ENCODE measurements around the gene TSEN54.

The TSEN54 gene

GRCh38 chr17:75490953-75491649 is 25.2 kb upstream of the TSEN54 start:
- no peak overlapping the region for H3K27ac ChIP-seq (replicated peaks)
- H3K27me3 ChIP-seq (ENCODE audit: insufficient read depth, poor library complexity, severe bottlenecking): no peaks in the 10 kb centered on the region
- DNase-seq (ENCODE audit: low read depth in 1 of 2, low spot score in 1 of 2): no peak
- H3K4me3 ChIP-seq (replicated peaks; ENCODE audit: insufficient read depth, low read length): no peak overlapping the region
- TF ChIP-seq GABPA (IDR thresholded peaks at IDR 0.05; ENCODE audit: low read depth) (no peak), CTCF (IDR thresholded peaks at IDR 0.05; ENCODE audit: insufficient read depth, low read length) (no peak), SPI1 (IDR thresholded peaks at IDR 0.05; ENCODE audit: borderline replicate concordance, low read depth) (no peak), POLR2AphosphoS5 (IDR thresholded peaks at IDR 0.05; ENCODE audit: low read depth) (no peak)
- TF ChIP-seq, protein P1, sequence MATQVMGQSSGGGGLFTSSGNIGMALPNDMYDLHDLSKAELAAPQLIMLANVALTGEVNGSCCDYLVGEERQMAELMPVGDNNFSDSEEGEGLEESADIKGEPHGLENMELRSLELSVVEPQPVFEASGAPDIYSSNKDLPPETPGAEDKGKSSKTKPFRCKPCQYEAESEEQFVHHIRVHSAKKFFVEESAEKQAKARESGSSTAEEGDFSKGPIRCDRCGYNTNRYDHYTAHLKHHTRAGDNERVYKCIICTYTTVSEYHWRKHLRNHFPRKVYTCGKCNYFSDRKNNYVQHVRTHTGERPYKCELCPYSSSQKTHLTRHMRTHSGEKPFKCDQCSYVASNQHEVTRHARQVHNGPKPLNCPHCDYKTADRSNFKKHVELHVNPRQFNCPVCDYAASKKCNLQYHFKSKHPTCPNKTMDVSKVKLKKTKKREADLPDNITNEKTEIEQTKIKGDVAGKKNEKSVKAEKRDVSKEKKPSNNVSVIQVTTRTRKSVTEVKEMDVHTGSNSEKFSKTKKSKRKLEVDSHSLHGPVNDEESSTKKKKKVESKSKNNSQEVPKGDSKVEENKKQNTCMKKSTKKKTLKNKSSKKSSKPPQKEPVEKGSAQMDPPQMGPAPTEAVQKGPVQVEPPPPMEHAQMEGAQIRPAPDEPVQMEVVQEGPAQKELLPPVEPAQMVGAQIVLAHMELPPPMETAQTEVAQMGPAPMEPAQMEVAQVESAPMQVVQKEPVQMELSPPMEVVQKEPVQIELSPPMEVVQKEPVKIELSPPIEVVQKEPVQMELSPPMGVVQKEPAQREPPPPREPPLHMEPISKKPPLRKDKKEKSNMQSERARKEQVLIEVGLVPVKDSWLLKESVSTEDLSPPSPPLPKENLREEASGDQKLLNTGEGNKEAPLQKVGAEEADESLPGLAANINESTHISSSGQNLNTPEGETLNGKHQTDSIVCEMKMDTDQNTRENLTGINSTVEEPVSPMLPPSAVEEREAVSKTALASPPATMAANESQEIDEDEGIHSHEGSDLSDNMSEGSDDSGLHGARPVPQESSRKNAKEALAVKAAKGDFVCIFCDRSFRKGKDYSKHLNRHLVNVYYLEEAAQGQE (IDR thresholded peaks at IDR 0.05; ENCODE audit: insufficient replicate concordance, low read depth): no peak

GRCh38 chr17:75491680-75492079 is 24.6 kb upstream of the TSEN54 start:
- H3K27ac ChIP-seq (replicated peaks): no peak overlapping the region
- TF ChIP-seq, protein P1 (IDR thresholded peaks at IDR 0.05; ENCODE audit: insufficient replicate concordance, low read depth): no peak
- TF ChIP-seq POLR2AphosphoS5 (IDR thresholded peaks at IDR 0.05; ENCODE audit: low read depth) (no peak), SPI1 (IDR thresholded peaks at IDR 0.05; ENCODE audit: borderline replicate concordance, low read depth) (no peak), GABPA (IDR thresholded peaks at IDR 0.05; ENCODE audit: low read depth) (no peak), CTCF (IDR thresholded peaks at IDR 0.05; ENCODE audit: insufficient read depth, low read length) (no peak)
- H3K4me3 ChIP-seq (replicated peaks; ENCODE audit: insufficient read depth, low read length): no peak overlapping the region

GRCh38 chr17:75492555-75493168 is 23.7 kb upstream of the TSEN54 start:
- H3K27me3 ChIP-seq (ENCODE audit: insufficient read depth, poor library complexity, severe bottlenecking): no peaks in the 10 kb centered on the region
- TF ChIP-seq SPI1 (IDR thresholded peaks at IDR 0.05; ENCODE audit: borderline replicate concordance, low read depth): no peak
- no peak for TF ChIP-seq CTCF (IDR thresholded peaks at IDR 0.05; ENCODE audit: insufficient read depth, low read length)
- TF ChIP-seq, protein P1 (IDR thresholded peaks at IDR 0.05; ENCODE audit: insufficient replicate concordance, low read depth): no peak
- TF ChIP-seq POLR2AphosphoS5 (IDR thresholded peaks at IDR 0.05; ENCODE audit: low read depth): no peak
- no peak for TF ChIP-seq GABPA (IDR thresholded peaks at IDR 0.05; ENCODE audit: low read depth)
- H3K27ac ChIP-seq (replicated peaks): no peak overlapping the region
- H3K4me3 ChIP-seq (replicated peaks; ENCODE audit: insufficient read depth, low read length): no peak overlapping the region
- no peak for DNase-seq (ENCODE audit: low read depth in 1 of 2, low spot score in 1 of 2)

More at GRCh38 chr17:75491680-75492079, 24.6 kb upstream of the TSEN54 start:
- no peak for DNase-seq (ENCODE audit: low read depth in 1 of 2, low spot score in 1 of 2)
- H3K27me3 ChIP-seq (ENCODE audit: insufficient read depth, poor library complexity, severe bottlenecking): no peaks in the 10 kb centered on the region
